GM12873 (cell line): ENCODE results near the gene CDK5RAP3.

Experiments
- CTCF ChIP-seq: IDR thresholded peaks from 2 replicates; pipeline ENCODE4 v1.5.1; 2012; ENCODE audit warnings: low read depth, mild to moderate bottlenecking, moderate library complexity, low read length, control low read depth; ENCODE audit not compliant: insufficient read depth; ENCODE audit errors: missing control alignments

Gene CDK5RAP3

DNA sequence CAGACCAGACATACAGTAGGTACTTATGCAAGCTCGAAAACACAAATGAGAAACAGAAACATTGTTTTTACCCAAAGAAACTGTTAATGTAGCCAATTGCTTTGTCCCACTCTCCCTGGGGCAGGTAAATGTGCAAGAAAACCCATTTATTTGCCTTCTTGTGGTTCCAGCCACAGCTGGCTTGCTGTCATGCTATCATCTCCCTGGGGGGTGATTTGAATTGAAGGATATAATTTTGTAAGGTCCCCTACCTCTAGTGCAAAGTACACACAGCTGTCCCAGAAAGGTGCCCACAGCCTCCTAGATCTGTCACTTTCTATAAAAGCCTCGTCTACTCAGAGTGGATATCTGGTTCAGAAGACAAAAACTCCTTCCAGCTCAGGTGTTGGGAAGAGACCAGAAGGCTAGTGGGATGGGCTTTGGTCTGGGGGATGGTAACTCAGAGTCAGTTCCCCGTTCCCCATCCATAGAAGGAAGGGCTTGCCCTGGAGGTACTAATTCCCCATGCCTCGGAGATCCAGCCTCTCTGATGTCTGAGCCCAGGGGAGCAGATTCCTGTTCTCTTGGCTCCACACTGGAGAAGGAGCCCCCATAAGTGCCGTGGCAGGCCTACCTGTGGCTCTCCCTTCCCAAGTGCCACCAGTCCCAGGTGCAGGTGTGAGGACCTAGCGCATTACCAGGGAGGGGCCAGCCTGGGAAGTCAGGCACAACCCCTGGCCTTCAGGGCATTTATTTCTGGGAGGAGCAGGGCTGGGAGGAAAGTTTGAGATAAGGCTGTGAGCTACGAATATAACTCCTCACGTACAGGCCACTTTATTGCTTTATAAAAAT lies 10.9 kb upstream of the CDK5RAP3 start:
- no peak for TF ChIP-seq CTCF

DNA sequence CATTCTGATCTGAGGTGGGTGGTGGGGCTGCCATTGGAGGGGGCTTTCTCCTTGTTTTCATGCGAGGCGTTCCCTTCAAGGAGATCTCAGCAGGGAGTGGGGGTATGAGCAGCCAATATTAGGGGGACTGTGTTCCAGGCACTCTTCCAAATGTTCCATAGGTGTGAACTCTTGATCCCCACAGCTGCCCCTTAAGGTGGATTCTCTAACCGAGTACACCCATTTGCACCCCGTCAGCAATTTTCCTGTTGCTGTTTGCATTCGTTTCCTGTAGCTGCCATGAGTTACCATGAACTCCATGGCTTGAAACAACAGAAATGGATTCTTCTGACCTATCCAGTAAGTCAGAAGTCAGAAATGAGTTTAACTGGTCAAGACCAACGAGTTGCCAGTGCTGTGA lies 9.5 kb upstream of the CDK5RAP3 start:
- no peak for TF ChIP-seq CTCF

- no peak for TF ChIP-seq CTCF
These were observed 8.0 kb upstream of the CDK5RAP3 start for GRCh38 chr17:47962901-47963300.

- TF ChIP-seq CTCF: no peak
These were observed 6.1 kb upstream of the CDK5RAP3 start for GRCh38 chr17:47964856-47965255.

- no peak for TF ChIP-seq CTCF
These were observed 4.8 kb upstream of the CDK5RAP3 start for GRCh38 chr17:47966079-47966519.

DNA sequence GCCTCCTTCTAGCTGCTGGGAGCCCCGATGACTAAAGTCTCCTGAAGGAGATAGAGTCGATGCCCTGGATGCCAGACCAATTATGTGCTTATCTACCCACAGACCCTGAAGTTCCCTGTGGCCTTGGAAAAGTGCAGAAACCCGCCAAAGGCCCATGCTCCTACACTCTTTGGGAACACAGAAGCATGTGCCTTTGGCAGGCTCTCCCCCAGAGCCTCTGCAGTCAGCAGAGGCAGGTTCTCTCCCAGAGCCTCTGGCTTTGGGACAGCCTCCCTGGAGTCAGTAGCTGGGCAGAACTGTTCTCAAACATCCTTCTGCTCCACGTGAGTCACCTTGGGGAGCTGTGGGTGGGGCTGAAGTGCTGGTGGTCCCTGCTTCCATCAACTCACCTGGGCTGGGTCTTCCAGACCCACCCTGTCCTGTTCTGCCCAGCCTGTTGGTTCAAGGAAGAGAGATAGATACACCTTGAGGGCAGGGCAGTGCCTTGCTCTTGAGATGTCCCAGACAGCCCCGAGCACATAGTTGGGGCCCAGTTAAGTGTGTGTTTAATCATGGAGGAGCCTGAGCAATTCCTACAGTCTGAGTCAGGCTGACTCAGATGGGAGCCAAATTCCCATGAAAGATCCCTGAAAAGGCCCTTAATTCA lies 3.2 kb upstream of the CDK5RAP3 start:
- no peak for TF ChIP-seq CTCF

GRCh38 chr17:47968836-47969235 lies 2.1 kb upstream of the CDK5RAP3 start:
- TF ChIP-seq CTCF: no peak
